Measurements from ENCODE around the gene CCDC3.

DNA sequence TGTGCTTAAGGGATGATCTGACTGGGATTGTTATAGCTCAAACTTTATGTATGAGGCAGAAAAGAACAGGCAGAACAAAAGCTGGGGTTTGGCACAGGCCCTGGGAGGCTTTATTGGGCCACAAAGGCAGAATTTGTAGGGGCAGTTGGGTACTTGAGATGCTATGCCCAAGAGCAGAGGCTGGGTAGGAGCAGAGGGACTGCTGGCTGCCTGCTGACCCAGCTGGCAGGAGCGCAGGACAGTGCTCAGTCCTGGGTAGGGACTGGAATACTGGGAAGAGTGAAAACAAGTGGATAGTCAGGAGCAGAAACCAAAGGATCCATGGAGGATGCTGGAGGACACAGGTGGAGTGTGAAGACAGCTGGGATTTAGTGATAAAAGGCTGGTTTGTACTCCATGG, 75.7 kb downstream of the CCDC3 start:
- TF ChIP-seq, protein P1, sequence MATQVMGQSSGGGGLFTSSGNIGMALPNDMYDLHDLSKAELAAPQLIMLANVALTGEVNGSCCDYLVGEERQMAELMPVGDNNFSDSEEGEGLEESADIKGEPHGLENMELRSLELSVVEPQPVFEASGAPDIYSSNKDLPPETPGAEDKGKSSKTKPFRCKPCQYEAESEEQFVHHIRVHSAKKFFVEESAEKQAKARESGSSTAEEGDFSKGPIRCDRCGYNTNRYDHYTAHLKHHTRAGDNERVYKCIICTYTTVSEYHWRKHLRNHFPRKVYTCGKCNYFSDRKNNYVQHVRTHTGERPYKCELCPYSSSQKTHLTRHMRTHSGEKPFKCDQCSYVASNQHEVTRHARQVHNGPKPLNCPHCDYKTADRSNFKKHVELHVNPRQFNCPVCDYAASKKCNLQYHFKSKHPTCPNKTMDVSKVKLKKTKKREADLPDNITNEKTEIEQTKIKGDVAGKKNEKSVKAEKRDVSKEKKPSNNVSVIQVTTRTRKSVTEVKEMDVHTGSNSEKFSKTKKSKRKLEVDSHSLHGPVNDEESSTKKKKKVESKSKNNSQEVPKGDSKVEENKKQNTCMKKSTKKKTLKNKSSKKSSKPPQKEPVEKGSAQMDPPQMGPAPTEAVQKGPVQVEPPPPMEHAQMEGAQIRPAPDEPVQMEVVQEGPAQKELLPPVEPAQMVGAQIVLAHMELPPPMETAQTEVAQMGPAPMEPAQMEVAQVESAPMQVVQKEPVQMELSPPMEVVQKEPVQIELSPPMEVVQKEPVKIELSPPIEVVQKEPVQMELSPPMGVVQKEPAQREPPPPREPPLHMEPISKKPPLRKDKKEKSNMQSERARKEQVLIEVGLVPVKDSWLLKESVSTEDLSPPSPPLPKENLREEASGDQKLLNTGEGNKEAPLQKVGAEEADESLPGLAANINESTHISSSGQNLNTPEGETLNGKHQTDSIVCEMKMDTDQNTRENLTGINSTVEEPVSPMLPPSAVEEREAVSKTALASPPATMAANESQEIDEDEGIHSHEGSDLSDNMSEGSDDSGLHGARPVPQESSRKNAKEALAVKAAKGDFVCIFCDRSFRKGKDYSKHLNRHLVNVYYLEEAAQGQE (IDR thresholded peaks at IDR 0.05; ENCODE audit: insufficient replicate concordance, low read depth), result no peak
- TF ChIP-seq POLR2AphosphoS5 (IDR thresholded peaks at IDR 0.05; ENCODE audit: low read depth), result no peak
- TF ChIP-seq, protein P2, sequence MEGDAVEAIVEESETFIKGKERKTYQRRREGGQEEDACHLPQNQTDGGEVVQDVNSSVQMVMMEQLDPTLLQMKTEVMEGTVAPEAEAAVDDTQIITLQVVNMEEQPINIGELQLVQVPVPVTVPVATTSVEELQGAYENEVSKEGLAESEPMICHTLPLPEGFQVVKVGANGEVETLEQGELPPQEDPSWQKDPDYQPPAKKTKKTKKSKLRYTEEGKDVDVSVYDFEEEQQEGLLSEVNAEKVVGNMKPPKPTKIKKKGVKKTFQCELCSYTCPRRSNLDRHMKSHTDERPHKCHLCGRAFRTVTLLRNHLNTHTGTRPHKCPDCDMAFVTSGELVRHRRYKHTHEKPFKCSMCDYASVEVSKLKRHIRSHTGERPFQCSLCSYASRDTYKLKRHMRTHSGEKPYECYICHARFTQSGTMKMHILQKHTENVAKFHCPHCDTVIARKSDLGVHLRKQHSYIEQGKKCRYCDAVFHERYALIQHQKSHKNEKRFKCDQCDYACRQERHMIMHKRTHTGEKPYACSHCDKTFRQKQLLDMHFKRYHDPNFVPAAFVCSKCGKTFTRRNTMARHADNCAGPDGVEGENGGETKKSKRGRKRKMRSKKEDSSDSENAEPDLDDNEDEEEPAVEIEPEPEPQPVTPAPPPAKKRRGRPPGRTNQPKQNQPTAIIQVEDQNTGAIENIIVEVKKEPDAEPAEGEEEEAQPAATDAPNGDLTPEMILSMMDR (IDR thresholded peaks at IDR 0.05; ENCODE audit: insufficient read depth, low read length), result no peak
- TF ChIP-seq SPI1 (IDR thresholded peaks at IDR 0.05; ENCODE audit: borderline replicate concordance, low read depth), result no peak
- no peak for TF ChIP-seq GABPA (IDR thresholded peaks at IDR 0.05; ENCODE audit: low read depth)

Data from HL-60 (cell line).